Activated T-helper 17 cell treated with anti-CD3 and anti-CD28 coated beads, Interleukin-2, amount 50 U/mL, for 72 hours (primary cell): ENCODE results near the gene ARRDC1. TPM values are rescaled to one million over a fixed set of nuclear protein-coding genes. Genes with fewer than 3 reads are reported as not detected.

ENCODE experiments used
- ATAC-seq: fragments of 150-1000 bp; cut with Tn5 transposase; replicated peaks from 2 replicates; pipeline ENCODE4 v1.10.0; 2021; ENCODE audit warnings: mild to moderate bottlenecking, moderate library complexity
- H3K27ac Mint-ChIP-seq: one replicate; pipeline ENCODE4 v1.8.0; 2022; ENCODE audit warnings: mixed read lengths
- H3K27me3 Mint-ChIP-seq: one replicate; pipeline ENCODE4 v1.8.0; 2022; ENCODE audit warnings: mixed read lengths
- H3K36me3 Mint-ChIP-seq: one replicate; pipeline ENCODE4 v1.8.0; 2022; ENCODE audit warnings: low read depth, mild to moderate bottlenecking, mixed read lengths
- H3K4me1 Mint-ChIP-seq: one replicate; pipeline ENCODE4 v1.8.0; 2022; ENCODE audit warnings: mixed read lengths
- H3K4me3 Mint-ChIP-seq: one replicate; pipeline ENCODE4 v1.8.0; 2022; ENCODE audit warnings: mild to moderate bottlenecking, mixed read lengths
- H3K9me3 Mint-ChIP-seq: one replicate; pipeline ENCODE4 v1.8.0; 2022; ENCODE audit warnings: mixed read lengths
- total RNA-seq, 2 donors: library from RNA; stranded (reverse); gene quantifications; one replicate each; pipeline ENCODE4 v1.2.3, GENCODE V29; 2022

ARRDC1 gene
- total RNA-seq, 2 donors from 2014 or later: 39.0 to 43.0 TPM

DNA sequence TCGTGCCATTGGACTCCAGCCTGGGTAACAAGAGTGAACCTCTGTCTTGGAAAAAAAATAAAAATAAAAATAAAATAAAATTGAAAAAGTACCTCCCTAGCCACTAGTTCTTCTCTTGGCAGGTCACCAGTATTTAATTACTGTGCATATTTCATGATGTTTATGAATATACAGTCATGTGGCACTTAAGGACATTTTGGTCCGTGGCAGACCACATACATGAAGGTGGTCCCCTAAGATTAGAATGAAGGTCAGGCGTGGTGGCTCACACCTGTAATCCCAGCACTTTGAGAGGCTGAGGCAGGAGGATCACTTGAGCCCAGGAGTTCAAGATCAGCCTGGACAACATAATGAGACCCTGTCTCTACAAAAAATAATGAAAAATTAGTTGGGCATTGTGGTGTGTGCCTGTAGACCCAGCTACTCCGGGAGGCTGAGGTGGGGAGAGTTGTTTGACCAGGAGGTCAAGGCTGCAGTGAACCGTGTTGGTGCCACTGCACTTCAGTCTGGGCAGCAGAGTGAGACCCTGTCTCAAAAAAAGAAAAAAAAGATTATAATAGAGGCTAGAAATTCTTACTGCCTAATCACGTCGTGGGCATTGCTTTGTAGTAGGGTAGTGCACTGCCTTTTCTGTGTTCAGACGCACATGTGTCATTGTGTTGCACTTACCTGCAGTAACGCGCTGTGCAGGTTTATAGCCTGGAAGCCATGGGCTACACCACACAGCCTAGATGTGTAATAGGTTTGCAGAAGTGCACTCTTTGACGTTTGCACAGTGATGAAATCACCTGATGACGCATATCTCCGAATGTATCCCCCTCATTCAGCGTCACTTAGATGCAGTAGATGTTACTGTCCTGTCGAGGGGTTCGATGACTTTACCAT, 26.1 kb downstream of the ARRDC1 start:
- Mint-ChIP-seq H3K36me3 (peaks cover 38% of the 10 kb centered on the region), H3K27ac (no peak overlapping the region), H3K4me1 (peaks cover 38% of the 10 kb centered on the region), H3K9me3 (no peaks in the 10 kb centered on the region), H3K27me3 (no peaks in the 10 kb centered on the region), H3K4me3 (no peak overlapping the region)
- no peak for ATAC-seq

DNA sequence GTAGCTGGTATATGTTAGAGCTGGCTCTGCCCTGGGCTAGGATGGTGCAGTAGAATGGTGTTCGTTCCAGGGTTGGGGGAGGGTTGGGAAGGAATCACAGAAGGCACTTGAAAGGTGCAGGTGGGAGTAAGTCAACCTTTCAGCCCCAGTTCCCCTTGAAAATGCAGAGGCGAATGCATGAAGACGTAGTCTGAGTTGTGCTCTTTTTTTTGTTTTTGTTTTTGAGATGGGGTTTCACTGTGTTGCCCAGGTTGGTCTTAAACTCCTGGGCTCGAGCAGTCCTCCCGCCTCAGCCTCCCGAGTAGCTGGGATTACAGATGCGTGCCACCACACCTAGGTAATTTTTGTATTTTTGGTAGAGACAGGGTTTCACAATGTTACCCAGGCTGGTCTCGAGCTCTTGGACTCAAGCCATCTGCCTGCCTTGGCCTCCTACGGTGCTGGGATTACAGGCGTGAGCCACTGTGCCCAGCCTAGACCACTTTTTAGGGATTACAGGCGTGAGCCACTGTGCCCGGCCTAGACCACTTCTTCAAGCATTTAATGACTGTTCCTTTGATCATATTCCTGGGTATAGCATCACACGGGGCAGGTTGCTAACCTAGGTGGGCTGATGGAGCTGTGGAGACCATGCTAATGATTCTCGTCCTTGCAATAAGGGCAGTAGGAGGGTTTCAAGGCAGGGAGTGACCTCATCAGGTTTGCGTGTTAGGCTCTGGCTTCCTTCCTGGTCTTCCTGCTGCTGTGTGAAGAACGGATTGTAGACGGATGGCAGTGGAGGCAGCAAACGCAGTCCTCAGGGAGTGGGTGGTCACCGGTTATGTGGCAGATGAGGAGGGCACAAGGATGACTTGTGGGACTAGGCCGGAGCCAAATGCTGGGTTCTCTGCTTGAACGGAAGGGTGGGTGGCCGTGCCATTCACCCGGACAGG, 27.0 kb downstream of the ARRDC1 start:
- ATAC-seq: no peak
- H3K4me1 Mint-ChIP-seq: peaks cover 37% of the 10 kb centered on the region
- H3K4me3 Mint-ChIP-seq: no peak overlapping the region
- peaks cover 38% of the 10 kb centered on the region for H3K36me3 Mint-ChIP-seq
- no peaks in the 10 kb centered on the region for H3K9me3 Mint-ChIP-seq
- no peaks in the 10 kb centered on the region for H3K27me3 Mint-ChIP-seq
- no peak overlapping the region for H3K27ac Mint-ChIP-seq

DNA sequence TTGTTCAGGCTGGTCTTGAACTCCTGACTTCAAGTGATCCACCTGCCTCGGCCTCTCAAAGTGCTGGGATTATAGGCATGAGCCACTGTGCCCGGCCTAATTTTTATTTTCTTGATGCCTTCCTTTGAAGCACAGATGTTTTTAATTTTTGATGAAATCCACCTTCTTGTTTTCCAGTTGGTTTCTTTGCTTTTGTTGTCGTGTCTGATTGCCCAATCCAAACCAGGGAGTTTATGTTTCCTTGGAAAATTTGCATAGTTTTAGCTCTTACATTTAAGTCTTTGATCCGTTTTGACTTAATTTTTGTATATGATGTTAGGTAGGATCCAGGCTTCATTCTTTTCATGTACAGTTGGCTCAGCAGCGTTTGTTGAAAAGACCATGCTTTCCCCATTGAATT, 28.5 kb downstream of the ARRDC1 start:
- Mint-ChIP-seq H3K27ac (no peak overlapping the region), H3K9me3 (no peaks in the 10 kb centered on the region), H3K4me3 (no peak overlapping the region), H3K36me3 (peaks cover 30% of the 10 kb centered on the region), H3K4me1 (peaks cover 27% of the 10 kb centered on the region), H3K27me3 (no peaks in the 10 kb centered on the region)
- no peak for ATAC-seq

DNA sequence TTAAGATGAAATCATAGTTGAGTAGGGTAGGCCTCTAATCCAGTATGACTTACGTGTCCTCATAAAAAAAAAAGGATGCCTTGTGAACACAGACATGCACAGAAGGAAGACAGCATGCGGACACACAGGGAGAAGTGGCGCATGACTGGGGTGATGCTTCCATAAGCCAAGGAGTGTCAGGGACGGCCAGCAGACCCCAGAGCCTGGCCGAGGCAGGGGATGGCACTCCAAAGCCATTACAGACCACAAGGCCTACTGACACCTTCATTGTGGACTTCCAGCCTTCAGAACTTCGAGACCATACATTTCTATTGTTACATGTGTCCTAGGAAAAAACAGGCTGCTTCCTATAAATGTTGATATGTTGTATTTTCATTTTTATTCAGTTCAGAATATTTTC, 33.2 kb downstream of the ARRDC1 start:
- Mint-ChIP-seq H3K27me3 (no peaks in the 10 kb centered on the region), H3K27ac (peak overlapping the region; percentile 90), H3K4me3 (peak overlapping the region; percentile 80), H3K9me3 (no peaks in the 10 kb centered on the region), H3K4me1 (peaks cover 25% of the 10 kb centered on the region), H3K36me3 (peaks cover 47% of the 10 kb centered on the region)
- no peak for ATAC-seq

DNA sequence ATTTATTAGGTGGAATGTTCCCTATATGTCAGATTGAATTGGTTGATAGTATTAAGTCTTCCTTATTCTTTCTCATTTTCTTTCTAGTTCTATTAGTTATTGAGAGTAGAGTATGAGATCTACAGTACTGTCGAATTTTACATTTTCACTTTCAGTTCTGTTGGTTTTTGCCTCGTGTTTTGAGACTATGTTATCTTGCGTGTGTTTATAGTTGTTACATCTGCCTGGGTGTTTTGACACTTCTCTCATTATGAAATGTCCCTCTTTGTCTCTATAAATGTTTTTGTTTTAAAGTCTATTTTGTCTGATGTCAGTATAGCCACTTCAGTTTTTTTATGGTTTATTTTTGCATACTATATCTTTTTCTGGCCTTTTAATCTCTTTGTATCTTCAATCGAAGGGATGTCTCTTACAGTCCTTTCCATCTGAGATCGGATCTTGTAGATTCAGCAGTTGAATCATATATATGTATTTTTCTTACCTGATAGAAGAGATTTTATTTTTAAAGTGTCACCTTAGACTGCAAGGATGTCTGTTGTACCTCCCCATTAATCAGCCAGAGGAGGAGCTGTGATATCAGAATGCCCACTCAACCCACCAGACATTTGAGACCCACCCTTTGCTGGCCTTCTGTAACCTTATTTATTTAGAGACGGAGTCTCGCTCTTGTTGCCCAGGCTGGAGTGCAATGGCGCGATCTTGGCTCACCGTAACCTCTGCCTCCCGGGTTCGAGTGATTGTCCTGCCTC, 34.0 kb downstream of the ARRDC1 start:
- peaks cover 22% of the 10 kb centered on the region for H3K4me1 Mint-ChIP-seq
- H3K4me3 Mint-ChIP-seq: peak overlapping the region; percentile 80
- H3K27me3 Mint-ChIP-seq: no peaks in the 10 kb centered on the region
- H3K36me3 Mint-ChIP-seq: peaks cover 46% of the 10 kb centered on the region
- no peaks in the 10 kb centered on the region for H3K9me3 Mint-ChIP-seq
- peak; percentile 94 for ATAC-seq
- H3K27ac Mint-ChIP-seq: peak overlapping the region; percentile 90

DNA sequence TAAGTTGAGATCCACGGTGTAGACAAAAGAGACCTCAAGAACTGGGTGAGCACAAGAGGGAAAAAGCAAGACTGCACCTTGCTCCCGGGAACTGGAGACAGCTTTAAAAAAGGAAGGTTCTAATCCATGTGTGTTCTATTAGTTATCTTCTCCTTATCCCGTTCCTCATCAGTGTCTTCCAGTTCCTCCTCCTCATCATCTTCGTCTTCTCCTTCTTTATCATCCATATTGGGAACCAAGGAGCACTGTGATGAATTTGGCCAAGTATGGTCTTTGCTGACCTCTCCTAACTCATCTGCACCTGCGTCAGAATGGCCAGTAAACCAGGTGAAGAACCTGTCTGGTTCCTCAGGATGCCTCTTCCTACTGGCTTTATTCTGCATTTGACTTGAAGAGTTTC, 35.4 kb downstream of the ARRDC1 start:
- Mint-ChIP-seq H3K27me3 (no peaks in the 10 kb centered on the region), H3K9me3 (no peaks in the 10 kb centered on the region), H3K36me3 (peaks cover 54% of the 10 kb centered on the region), H3K4me3 (no peak overlapping the region), H3K4me1 (peaks cover 22% of the 10 kb centered on the region), H3K27ac (no peak overlapping the region)
- no peak for ATAC-seq

DNA sequence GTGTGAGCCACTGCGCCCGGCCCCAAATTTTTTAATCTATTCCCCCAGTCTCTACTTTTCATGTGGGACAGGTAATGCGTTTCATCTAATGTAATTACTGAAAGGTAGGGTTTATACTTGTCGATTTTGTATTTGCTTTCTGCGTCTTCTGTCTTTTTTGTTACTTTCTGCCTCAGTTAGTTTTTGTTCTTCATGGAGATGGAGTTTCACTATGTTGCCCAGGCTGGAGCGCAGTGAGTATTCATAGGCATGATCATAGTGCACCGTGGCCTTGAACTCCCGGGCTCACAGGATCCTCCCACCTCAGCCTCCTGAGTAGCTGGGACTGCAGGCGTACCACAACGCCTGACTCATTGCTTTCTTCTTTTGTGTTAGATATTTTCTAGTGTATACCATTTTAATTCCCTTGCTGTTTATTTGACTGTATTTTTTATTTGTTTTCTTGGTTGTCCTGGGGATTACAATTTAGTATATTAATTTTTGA, 36.7 kb downstream of the ARRDC1 start:
- H3K9me3 Mint-ChIP-seq: no peaks in the 10 kb centered on the region
- H3K36me3 Mint-ChIP-seq: peaks cover 60% of the 10 kb centered on the region
- H3K27me3 Mint-ChIP-seq: no peaks in the 10 kb centered on the region
- H3K27ac Mint-ChIP-seq: no peak overlapping the region
- H3K4me3 Mint-ChIP-seq: no peak overlapping the region
- H3K4me1 Mint-ChIP-seq: peaks cover 27% of the 10 kb centered on the region
- no peak for ATAC-seq

DNA sequence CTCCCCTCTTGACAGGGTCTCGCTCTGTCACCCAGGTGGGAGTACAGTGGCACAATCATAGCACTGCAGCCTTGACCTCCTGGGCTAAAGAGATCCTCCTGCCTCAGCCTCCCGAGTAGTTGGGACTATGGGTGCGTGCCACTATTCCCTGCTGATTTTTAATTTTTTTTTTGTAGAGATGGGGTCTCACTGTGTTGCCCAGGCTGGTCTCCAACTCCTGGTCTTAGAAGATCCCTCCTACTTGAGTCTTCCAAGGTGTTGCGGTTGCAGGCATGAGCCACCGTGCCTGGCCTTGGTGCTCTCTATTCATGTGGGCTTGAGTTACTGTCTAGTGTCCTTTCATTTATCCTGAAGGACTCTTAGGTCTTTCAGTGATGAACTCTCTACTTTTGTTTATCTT, 37.4 kb downstream of the ARRDC1 start:
- peaks cover 68% of the 10 kb centered on the region for H3K36me3 Mint-ChIP-seq
- no peak overlapping the region for H3K27ac Mint-ChIP-seq
- no peaks in the 10 kb centered on the region for H3K9me3 Mint-ChIP-seq
- H3K4me1 Mint-ChIP-seq: peaks cover 31% of the 10 kb centered on the region
- H3K4me3 Mint-ChIP-seq: no peak overlapping the region
- no peak for ATAC-seq
- no peaks in the 10 kb centered on the region for H3K27me3 Mint-ChIP-seq

DNA sequence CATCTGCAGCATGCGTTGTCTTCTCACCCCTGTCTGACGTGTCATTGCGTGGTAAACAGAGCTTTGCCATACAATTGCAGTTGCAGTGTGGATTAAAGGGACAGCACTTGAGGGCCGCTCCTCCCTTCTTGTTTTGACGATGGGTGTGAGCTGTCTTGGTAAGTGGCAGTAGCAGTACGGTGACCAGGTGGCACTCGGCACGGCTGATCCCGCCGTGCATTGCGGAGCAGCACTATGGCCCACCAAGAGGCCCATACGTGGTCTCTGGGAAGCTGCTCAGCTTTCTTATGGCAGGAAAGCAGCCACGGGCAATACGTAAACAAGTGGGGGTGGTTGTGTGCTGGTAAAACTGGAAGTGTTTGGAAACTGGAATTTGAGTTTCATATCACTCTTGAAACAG, 38.4 kb downstream of the ARRDC1 start:
- no peak overlapping the region for H3K27ac Mint-ChIP-seq
- no peaks in the 10 kb centered on the region for H3K9me3 Mint-ChIP-seq
- no peak for ATAC-seq
- H3K4me1 Mint-ChIP-seq: peaks cover 37% of the 10 kb centered on the region
- H3K27me3 Mint-ChIP-seq: no peaks in the 10 kb centered on the region
- H3K36me3 Mint-ChIP-seq: peaks cover 78% of the 10 kb centered on the region
- H3K4me3 Mint-ChIP-seq: no peak overlapping the region

DNA sequence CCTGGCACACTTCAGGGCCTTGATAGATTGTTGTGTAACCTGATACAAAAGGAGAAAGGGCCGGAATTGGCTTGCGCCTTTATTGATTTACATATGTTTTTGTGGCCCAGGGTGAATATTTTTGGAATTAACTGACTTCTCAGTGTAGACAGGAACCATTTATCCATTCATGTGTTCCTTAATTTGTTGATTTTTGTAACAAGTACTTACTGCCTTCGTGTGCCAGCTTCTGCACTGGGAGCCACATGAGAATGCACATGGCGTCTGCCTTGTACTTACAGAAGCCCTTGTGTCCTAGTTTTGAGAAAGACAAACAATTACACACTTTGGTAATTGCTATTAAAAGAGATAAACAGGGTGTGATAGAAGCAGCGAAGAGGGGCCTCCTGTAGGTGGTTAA, 39.7 kb downstream of the ARRDC1 start:
- ATAC-seq: no peak
- H3K27me3 Mint-ChIP-seq: no peaks in the 10 kb centered on the region
- peaks cover 33% of the 10 kb centered on the region for H3K4me1 Mint-ChIP-seq
- no peaks in the 10 kb centered on the region for H3K9me3 Mint-ChIP-seq
- peaks cover 88% of the 10 kb centered on the region for H3K36me3 Mint-ChIP-seq
- no peak overlapping the region for H3K27ac Mint-ChIP-seq
- H3K4me3 Mint-ChIP-seq: no peak overlapping the region

DNA sequence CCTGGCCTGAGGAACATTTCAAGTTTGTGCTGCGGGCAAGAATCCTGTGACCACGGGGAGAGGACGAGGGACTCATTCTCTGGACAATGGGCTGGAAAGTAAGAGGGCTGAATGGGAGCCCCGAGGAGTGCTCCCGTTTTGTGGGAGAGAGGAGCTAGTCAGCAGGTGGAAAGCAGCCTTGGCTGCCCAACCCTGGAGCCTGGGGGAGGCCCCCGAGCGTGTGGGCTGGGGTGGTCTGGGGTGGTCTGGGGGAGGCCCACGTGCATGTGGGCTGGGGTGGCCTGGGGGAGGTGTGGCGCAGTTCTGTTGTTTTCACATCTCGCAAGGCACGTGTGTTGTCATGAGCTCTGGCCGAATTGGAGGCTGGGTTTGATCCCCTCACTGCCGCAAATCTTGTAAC, 40.9 kb downstream of the ARRDC1 start:
- Mint-ChIP-seq H3K27me3 (no peaks in the 10 kb centered on the region), H3K27ac (no peak overlapping the region), H3K36me3 (peaks cover 89% of the 10 kb centered on the region), H3K4me1 (peaks cover 30% of the 10 kb centered on the region), H3K9me3 (no peaks in the 10 kb centered on the region), H3K4me3 (no peak overlapping the region)
- ATAC-seq: no peak

DNA sequence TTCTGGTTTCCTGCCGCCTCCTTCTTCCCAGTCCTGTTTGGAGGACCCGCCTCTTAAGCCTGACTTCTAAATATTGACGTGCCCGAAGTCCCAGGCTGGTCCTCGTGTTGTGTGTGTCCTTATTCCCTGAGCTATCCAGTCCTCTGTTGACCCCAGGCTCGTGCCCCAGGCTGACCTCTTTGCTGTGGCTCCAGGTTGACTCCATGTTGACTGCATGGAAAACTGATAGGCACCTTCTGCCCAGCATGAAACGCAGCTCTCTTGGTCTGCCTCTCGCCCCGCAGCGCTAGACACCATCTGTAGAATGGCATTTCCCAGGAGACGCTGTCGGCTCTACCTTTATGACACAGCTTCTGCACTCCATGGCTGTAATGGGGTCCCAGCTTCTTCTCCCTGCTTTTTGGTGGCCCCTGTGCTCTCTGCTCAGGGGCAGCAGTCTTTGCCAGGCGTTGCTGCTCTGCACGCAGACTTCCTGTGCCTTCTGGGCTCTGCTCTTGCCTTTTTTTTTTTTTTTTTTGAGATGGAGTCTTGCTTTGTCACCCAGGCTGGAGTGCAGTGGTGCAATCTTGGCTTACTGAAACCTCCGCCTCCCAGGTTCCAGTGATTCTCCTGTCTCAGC, 41.7 kb downstream of the ARRDC1 start:
- Mint-ChIP-seq H3K27me3 (no peaks in the 10 kb centered on the region), H3K9me3 (no peaks in the 10 kb centered on the region), H3K4me3 (no peak overlapping the region), H3K27ac (peak overlapping the region; percentile 65), H3K36me3 (peaks cover 89% of the 10 kb centered on the region), H3K4me1 (peaks cover 27% of the 10 kb centered on the region)
- ATAC-seq: no peak

DNA sequence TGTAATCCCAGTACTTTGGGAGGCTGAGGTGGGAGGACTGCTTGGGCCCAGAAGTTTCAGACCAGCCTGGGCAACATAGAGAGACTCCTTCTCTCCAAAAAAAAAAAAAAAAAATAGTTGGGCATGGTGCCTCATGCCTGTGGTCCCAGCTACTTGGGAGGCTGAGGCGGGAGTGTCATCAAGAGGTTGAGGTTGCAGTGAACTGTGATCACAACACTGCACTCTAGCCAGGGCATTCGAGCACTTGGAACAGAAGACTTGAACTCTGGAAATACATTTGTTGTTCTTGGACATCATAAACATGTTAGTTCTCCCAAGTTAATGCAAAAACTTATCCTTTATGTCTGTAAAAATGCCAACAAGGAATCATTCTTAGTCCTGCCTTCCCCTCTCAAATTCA, 42.9 kb downstream of the ARRDC1 start:
- Mint-ChIP-seq H3K27me3 (no peaks in the 10 kb centered on the region), H3K4me3 (no peak overlapping the region), H3K36me3 (peaks cover 84% of the 10 kb centered on the region), H3K9me3 (no peaks in the 10 kb centered on the region), H3K4me1 (peaks cover 27% of the 10 kb centered on the region), H3K27ac (peak overlapping the region; percentile 49)
- ATAC-seq: no peak

DNA sequence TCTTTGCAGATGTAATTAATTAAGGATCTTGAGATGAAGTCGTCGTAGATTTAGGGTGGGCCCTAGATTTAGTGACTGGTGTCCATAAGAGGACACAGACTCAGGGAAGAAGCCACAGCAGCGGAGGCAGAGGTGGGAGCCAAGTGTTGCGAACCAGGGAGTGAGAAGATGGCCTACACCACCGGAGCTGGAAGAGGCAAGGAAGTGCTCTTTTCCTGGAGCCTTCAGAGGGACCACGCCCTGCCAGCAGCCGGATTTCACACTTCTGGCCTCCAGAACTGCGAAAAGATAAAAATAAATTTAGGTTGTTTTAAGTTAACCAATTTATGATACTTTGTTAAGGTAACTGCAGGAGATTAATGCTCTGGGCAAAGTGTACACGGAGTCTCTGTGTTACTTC, 44.1 kb downstream of the ARRDC1 start:
- Mint-ChIP-seq H3K27me3 (no peaks in the 10 kb centered on the region), H3K36me3 (peaks cover 86% of the 10 kb centered on the region), H3K27ac (no peak overlapping the region), H3K4me3 (no peak overlapping the region), H3K4me1 (peaks cover 27% of the 10 kb centered on the region), H3K9me3 (no peaks in the 10 kb centered on the region)
- no peak for ATAC-seq
